NCI-H1694 treated with DMSO at 0.1 percent for 48 hours (cell line): ENCODE measurements around the gene MCRIP2.

Experiments
- DNase-seq: peaks from one replicate; lab custom pipeline; 2025; lab: John Stamatoyannopoulos, UW

MCRIP2 gene

DNA sequence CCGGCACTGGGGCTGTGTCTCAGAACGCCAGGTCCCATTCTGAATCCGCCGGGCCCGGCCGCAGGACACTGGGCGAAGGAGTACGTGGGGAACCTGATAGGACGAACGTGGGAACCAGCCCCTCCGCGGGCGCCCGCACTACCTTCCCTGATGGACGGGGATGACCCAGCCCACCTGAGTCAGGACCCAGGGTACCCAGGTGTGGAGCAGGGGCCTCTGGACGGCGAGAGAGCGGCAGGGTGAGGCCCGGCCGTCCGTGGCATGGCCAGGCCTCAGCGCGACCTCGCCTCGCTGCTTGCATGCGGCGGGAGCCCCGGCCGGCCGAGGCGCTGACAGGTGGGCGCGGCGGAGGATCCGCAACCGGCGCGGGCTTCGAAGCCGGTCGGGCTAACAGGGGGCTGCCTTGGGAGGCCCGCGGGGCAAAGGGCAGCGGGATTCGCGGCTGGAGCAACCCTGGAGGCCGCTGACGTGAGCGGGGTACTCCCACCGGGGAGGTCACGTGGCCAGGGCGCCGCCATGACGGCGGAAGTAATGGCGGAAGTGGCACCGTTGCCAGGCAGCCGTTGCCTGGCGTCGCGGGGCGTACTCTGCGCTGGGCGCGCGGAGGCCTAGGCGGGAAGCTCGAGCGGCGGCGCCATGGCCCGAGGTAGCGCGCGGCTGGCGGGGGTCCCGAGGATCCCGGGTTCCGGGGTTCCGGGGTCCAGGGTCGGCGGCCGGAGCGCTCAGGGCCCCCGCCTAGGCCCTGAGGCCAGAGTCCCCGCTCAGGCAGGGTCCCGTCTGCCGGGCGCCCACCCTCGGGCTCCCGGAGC is 7.4 kb downstream of the MCRIP2 start, which contains the start of gene WDR90:
WDR90 (plus strand) TSS at position 585 of the 809 bp plus-strand sequence; CDS start at position 637, 52 bp downstream.
- peak; percentile 64 for DNase-seq

DNA sequence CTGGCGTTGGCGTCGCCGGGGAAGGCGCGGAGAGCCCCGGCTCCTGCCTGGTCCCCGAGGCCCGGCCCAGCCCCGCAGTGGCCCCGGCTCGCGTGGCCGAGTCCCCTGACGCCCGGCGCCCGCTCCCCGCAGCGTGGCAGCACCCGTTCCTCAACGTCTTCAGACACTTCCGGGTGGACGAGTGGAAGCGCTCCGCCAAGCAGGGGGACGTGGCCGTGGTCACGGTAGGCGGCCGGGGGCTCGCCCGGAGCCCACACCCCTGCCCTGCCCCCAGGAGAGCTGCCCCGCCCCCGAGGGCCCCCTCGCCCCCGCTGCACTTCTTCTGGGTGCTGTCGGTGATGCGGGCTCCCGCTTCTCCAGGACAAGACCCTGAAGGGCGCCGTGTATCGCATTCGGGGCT is 8.0 kb downstream of the MCRIP2 start:
- no peak for DNase-seq

DNA sequence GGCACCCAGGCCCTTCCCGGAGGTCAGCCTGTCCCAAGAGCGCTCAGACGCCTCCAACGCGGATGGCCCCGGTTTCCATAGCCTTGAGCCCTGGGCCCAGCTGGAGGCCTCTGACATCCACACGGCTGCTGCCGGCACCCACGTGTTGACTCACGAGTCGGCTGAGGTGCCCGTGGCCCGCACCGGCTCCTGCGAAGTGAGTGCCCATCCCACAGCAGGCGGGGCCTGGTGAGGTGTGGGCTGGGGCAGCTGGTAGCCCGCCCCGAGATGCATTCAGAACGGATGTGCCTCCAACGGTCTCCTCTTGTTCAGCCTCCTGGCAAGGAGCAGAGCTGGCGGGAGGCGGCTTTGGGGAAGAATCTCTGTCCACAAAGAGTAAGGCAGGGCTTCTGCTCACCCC is 10.2 kb downstream of the MCRIP2 start:
- no peak for DNase-seq

DNA sequence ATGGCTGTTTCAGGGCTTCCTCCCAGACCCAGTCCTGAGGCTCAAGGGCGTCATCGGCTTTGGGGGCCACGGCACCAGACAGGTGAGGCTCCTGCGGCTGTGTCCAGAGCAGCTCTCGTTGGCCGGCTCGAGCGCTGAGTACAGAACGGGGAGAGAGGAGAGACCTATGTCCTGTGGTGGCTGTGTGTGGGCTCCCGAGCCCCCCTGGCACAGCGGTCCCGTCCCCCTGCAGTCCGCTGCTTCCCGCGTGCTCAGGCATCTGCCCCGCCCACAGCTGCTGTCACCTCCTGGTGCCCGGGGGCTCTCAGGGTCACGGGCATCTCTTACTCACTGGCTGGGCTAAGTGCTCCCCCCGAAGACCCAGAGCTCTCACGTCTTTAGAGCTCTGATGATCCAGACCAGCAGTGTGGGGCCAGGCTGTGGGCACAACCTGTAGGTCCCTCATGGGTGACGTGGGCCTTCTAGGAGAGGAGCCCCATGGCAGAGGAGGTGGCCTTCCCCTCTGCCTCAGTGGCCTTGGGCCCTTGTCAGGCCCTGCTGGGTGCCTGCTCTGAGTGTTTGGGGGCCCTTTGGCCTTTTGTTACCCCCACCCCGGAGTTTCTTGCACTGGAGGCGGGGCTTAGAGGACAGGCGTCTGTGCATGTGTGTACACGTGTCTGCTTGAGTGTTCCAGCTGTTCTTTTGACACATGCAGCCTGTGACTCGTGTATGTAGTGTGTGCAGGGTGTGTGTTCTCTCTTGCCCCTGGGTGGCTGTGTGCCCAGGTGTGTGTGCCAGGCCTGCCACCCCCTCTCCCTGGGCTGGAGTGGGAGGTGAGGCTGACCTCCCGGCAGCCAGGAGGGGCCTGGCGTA is 11.1 kb downstream of the MCRIP2 start:
- no peak for DNase-seq

DNA sequence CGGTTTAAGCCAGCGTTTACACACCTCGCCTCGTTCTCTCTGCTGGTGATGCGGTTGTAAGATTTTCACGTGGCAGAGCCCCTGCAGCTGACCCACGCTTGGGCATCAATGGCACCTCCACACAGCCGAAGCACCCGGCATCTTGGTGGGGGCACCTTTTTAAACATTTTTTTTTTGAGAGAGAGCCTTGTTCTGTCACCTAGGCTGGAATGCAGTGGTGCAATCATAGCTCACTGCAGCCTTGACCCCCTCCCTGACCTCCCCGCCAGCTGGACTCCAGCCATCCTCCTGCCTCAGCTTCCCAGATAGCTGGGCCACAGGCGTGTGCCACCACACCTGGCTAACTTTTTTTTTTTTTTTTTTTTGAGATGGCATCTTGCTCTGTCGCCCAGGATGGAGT is 12.4 kb downstream of the MCRIP2 start:
- DNase-seq, result no peak

DNA sequence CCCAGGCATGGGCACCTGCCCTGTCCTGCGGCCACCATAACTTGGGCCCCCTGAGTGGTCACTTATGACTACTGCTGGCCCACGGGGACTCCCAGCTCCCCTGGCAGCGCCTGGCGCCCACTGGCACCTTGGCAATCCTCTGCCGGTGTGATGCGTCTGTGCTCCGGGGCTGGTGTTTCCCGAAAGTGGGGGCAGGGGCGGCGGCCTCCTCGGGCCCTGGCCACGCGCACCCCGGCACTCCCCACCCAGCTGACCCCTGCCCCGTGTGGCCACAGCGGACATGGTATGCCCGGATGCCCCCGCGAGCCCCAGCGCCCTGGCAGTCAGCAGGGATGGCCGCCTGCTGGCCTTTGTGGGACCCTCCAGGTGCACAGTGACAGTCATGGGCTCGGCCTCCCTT is 15.9 kb downstream of the MCRIP2 start:
- no peak for DNase-seq

DNA sequence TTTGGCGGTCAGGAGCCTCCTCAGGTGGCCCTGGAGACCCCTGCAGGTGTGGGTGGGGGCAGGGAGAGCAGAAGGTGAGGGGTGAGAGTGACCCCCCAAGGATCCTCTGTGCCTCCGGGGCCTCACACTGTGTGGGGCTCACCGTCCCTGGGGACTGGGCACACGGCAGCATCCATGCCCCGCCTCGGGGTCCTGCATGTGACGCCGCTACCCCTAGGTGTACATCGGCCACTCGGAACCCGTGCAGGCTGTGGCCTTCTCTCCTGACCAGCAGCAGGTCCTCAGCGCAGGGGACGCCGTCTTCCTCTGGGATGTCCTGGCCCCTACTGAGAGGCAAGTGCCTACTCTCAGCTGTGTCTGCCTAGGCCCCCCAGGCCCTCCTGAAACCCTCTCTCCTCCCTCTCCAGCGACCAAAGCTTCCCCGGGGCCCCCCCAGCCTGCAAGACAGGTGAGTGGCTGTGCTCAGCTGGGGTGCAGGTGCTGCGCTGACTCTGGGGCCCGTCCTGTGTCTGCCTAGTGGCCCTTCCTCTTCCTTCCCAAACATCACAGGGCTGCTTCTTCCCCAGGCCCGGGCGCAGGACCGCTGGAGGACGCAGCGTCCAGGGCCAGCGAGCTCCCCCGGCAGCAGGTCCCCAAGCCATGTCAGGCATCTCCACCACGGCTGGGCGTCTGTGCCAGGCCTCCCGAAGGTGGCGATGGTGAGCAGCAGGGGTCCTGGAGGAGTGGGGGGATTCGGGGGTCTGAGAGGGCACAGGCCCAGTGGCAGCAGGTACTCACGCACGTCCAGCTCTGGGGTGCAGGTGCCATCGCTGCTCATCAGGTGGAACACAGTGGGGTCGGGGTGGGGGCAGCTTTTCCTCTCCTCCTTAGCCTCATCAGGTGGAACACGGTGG is 17.3 kb downstream of the MCRIP2 start:
- DNase-seq, result no peak

DNA sequence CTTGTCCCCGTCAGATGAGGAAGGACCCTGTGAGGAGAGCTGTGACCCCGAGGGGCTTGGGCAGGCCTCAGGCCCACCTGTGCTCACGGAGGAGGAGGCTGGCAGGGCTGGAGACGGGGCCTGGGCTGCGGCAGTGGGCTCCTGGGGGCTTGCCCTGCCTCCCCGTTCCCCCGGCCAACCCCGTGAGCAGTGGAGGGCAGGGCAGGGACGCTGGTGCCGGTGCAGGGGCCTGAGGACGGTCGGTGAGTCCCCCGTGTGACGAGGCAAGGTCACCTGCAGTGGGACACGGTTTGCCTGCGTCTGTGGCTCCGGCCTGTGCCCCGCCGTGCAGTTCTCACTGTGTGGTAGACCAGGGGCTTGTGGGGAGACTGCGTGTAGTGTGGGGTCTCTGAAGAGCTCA is 18.0 kb downstream of the MCRIP2 start:
- DNase-seq, result no peak

DNA sequence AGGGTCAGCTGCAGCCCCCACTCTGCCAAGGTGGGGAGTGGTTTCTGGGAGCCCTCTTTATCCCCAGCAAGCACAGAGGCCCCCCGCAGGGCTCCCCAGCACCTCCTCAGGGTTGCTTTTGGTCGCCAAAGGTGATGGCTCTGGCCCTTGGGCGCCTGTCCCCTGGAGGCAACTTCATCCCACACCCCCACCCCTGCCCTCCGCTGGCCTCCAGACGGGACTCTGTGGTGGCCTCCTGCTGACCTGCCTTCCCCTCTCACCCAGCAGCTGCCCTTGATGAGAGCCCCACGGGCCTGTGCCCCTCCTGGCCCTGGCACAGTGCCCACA is 18.5 kb downstream of the MCRIP2 start:
- no peak for DNase-seq

DNA sequence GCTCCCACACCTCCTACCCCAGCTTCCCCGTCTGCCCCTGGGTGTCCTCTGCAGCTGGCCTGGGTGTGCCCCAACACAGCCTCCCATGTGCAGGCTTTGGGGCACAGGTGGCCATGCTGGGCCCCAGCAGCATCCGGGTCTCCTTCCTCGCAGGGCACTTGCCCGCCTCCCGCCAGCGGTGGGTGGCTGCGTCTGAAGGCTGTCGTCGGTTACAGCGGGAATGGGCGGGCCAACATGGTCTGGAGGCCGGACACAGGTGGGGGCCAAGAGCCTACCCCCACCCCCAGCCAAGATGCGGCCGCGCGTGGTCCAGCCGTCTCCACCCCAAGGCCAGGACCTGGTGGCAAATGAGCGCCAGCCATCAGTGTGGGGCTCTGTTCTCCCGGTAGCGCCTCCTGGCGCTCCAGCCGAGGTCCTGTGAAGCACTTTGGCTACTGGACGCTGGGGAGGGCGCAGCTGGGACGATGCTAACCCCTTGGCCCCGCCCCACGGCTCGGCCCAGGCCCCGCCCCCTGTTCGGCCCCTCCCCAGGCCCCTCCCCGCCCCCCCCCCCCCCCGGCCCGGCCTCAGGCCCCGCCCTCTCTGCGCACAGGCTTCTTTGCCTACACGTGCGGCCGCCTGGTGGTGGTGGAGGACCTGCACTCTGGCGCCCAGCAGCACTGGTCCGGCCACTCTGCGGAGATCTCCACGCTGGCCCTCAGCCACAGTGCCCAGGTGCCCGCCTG is 19.0 kb downstream of the MCRIP2 start:
- DNase-seq, result no peak

DNA sequence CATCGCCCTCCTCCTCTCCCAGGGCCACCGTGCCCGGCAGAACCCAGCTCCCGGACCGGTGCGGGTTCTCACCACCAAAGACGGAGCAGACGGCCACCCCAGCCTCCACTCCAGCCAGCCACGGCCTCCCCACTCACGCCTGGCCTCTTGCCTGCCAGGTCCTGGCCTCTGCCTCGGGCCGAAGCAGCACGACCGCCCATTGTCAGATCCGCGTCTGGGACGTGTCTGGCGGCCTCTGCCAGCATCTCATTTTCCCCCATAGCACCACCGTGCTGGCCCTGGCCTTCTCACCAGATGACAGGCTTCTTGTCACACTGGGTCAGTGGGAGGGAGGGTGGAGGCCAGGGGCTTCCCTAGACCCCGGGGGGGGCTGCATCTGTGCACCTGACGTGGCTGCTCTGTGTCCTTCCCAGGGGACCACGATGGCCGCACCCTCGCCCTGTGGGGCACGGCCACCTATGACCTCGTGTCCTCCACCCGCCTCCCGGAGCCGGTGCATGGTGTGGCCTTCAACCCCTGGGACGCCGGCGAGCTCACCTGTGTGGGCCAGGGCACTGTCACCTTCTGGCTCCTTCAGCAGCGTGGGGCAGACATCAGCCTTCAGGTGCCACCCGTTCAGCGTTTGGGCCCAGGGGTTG is 19.7 kb downstream of the MCRIP2 start:
- DNase-seq, result no peak

DNA sequence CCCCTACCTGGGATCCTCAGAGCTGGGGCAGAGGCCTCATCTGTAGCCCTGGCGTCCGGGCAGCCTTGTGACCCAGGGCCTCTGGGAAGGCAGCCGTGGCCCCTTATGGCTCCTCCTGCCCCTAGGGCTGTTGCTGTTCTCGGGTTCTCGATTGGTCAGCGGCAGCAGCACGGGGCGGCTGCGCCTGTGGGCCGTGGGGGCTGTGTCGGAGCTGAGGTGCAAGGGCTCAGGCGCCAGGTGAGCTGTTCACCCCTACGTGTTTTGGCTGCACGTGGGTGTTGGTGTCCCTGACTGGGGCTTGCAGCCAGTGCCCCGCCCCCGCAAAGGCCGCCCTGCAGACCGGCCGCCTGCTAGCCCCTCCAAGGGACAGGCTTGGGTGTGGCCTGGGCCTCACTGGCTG is 20.5 kb downstream of the MCRIP2 start:
- DNase-seq, result no peak

DNA sequence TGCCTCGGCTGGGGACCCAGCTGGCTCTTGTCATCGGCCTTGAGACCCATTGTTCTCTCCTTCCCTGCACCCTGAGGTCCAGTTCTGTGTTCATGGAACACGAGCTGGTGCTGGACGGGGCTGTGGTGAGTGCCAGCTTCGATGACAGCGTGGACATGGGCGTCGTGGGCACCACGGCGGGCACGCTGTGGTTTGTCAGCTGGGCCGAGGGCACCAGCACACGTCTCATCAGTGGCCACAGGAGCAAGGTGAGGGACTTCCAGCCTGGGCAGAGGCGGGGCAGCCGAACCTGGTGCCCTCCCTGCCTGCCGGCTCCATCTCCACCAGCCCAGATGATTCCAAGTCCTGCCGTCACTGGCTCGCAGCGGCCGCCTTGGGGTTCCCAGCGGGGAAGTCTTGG is 21.0 kb downstream of the MCRIP2 start:
- no peak for DNase-seq

DNA sequence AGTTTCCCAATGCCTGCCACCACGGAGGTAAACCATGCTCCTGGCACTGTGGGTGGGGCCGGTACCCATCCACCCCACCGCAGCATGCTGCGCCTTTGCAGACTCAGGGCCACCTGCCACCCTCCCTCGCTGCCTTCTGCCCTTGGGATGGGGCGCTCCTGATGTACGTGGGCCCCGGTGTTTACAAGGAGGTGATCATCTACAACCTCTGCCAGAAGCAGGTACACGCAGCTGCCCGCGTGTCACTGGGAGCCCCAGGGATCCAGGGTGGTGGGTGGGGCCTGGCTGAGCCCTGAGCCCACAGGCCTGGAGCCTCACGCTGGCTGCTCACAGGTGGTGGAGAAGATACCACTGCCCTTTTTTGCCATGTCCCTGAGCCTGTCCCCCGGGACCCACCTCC is 24.9 kb downstream of the MCRIP2 start:
- no peak for DNase-seq

DNA sequence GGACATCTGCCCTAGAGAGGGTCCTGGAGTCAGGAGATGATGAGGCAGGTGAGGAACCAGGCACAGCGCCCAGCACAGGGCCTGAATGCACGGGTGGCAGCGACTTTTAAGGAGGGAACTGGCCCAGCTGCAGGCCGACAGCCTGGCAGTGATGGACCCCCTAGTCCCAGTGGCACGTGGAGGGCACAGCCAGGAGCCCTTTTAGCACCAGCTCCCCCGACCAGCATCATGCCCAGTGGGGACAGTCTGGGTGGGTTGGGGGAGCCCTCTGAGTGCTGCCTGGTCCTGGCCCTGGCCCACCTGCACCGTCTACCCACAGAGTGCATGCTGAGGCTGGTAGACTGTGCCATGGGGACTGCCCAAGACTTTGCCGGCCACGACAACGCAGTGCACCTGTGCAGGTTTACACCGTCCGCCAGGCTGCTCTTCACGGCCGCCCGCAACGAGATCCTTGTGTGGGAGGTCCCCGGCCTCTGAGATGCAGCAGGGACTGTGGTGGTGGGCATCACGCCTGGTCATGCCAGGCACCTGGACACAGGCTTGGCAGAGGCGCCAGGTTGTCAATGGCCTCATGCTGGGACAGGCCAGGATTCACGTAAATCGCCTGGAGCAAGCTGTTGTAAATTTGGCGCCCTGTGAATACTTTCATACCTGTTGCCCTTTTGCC is 25.6 kb downstream of the MCRIP2 start:
- DNase-seq, result no peak

DNA sequence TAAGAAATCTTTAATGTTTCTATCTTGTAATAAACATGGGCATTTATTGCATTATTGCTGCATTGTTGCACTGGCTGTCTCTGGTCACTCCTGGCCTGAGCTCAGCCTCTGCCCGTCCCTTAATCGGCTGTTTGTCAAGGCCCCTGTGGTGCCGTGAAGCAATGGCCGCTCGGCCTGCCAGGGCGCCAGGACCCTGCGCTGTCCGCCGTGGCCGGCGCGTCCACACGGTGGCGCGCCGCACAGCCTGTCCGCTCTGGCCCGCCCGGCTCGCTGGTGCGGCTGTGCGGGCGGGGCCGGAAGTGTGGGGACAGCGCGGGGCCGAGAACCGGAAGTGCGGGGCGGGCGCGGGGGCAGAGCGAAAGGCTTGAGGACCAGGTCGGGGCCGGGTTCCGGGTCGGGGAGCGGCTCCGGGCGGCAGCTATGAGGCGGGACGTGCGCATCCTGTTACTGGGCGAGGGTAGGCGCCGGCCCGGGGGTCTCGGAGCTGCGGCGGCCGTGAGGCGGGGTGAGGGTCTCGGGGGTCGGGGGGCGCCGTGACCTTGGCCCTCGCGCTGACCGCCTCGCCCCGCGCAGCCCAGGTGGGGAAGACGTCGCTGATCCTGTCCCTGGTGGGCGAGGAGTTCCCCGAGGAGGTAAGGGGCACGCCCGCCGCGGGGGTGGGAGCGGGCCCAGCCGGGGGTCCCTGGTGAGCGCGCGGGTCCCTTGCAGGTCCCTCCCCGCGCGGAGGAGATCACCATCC is 26.3 kb downstream of the MCRIP2 start, which contains the start of gene RHOT2:
RHOT2 (plus strand) TSS at position 353 of the 739 bp plus-strand sequence; CDS start at position 421, 68 bp downstream.
- peak; percentile 41 for DNase-seq

DNA sequence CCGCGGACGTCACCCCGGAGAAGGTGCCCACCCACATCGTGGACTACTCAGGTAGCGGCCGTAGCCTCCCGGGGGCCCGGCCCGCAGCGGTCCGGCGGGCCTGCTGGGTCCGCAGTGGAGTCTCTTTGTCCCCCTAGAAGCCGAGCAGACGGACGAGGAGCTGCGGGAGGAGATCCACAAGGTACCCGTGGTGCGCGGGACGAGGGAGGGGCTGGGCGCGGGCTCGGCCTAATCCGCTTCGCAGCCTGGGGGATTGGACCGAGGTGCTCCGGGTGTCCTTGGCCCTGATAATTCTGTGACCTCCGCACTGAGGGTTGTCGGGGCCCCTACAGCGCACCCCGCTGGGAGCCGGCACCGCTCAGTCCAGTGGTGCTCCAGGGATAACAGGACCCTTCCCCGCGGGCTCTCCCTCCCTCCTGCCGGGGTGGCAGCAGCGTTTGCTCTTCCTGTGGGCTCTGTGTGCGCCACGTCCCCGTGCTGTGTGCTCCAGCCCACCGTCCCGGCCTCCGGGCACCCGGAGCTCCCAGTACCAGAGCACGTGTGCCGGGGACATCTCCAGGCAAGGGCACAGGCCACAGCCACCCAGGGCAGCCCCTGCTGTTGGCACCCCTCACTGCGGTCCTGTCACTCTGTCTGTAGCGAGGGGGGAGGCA is 27.0 kb downstream of the MCRIP2 start:
- DNase-seq, result no peak

DNA sequence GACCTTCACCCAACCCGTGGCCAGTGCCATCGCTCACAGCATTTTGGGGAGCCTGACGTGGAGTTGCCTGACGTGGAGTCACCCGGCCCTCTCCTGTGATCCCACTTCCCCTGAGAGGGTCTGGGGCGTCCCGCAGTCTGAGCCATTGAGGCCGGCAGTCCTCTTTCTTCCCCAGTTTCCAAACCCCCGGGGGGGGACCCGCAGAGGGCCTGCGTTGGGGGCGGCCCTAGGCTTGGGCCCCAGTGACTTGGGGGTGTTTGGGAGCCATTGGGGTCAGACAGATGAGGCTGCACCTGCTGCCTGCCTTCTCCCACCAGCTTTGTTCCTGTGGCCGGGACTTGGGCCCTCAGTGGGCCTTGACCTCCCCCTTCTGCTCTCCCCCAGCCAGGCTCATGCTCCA is 28.0 kb downstream of the MCRIP2 start:
- DNase-seq, result no peak
